Peyer's patch (tissue), 4 donors: ENCODE measurements around the gene PLOD1. TPM values are rescaled to one million over a fixed set of nuclear protein-coding genes. Genes with fewer than 3 reads are reported as not detected.

Experiments
- DNase-seq, 3 donors: peaks; one replicate each; pipeline ENCODE4 v3.0.0-alpha.2; 2017 to 2019
- H3K27ac ChIP-seq, 4 donors: fragments of 200-600 bp; sonication (generic); one replicate each; pipeline ENCODE4 v1.5.1; 2016 to 2019
- H3K27me3 ChIP-seq, 2 donors: fragments of 200-600 bp; sonication (generic); one replicate each; pipeline ENCODE4 v1.5.1; 2019
- H3K36me3 ChIP-seq, 3 donors: fragments of 200-600 bp; sonication (generic); one replicate each; pipeline ENCODE4 v1.5.1; 2016 to 2019
- H3K4me1 ChIP-seq, 4 donors: fragments of 200-600 bp; sonication (generic); one replicate each; pipeline ENCODE4 v1.5.1; 2016 to 2019
- H3K4me3 ChIP-seq, 4 donors: fragments of 200-600 bp; sonication (generic); 1 replicate in 3 of 4; 2 replicates in 1 of 4; pipeline ENCODE4 v1.5.1; 2016 to 2019; ENCODE audit warnings: mild to moderate bottlenecking in 1 of 4
- H3K9me3 ChIP-seq, 4 donors: fragments of 200-600 bp; sonication (generic); one replicate each; pipeline ENCODE4 v1.5.1; 2016 to 2019; ENCODE audit warnings: mild to moderate bottlenecking in 1 of 4
- CTCF ChIP-seq, 6 experiments: fragments of 450-650 bp in 4 of 6; fragments of 200-600 bp in 2 of 6; sonication (generic) in 1 of 6; IDR thresholded peaks; one replicate each; pipeline ENCODE4 v1.5.1; 2017 to 2019; ENCODE audit warnings: antibody characterized with exemption in 6 of 6, mild to moderate bottlenecking in 3 of 6, moderate library complexity in 1 of 6
- POLR2A ChIP-seq, 2 donors: fragments of 450-650 bp; IDR thresholded peaks; one replicate each; pipeline ENCODE4 v1.5.1; 2017; ENCODE audit warnings: antibody characterized with exemption in 2 of 2, mild to moderate bottlenecking in 2 of 2, moderate library complexity in 2 of 2
- total RNA-seq, 4 donors: library from RNA; depleted of rRNA; stranded (reverse); fragments of >200 nt; gene quantifications; one replicate each; pipeline ENCODE4 v1.1.0, GENCODE V29; 2016

The PLOD1 gene
- total RNA-seq, 4 donors from 2014 or later = 23.9 to 75.2 (median 47.0) TPM

GRCh38 chr1:11979028-11979850 is 44.7 kb downstream of the PLOD1 start:
- H3K9me3 ChIP-seq = no peaks in the 10 kb centered on the region
- DNase-seq = peak in 1 of 3 donors; percentile 16
- TF ChIP-seq CTCF (IDR thresholded peaks at IDR 0.05) (no peak), POLR2A (IDR thresholded peaks at IDR 0.05) (peak in 1 of 2 donors; percentile 25)
- peaks cover 0 to 40% (median 11%) of the 10 kb centered on the region in 4 donors for H3K4me1 ChIP-seq
- H3K27me3 ChIP-seq = no peaks in the 10 kb centered on the region
- peaks cover 0 to 41% (median 0%) of the 10 kb centered on the region in 3 donors for H3K36me3 ChIP-seq
- H3K4me3 ChIP-seq = peak overlapping the region; percentile 77 to 97 (median 79)
- H3K27ac ChIP-seq = peak overlapping the region; percentile 87 to 99 (median 93)

- peak; percentile 95 to 98 (median 98) for DNase-seq
- H3K4me3 ChIP-seq = peak within 1 kb of the TSS; percentile 77 to 97 (median 79)
- TF ChIP-seq CTCF (IDR thresholded peaks at IDR 0.05) (no peak), POLR2A (IDR thresholded peaks at IDR 0.05) (peak; percentile 72 to 88)
- peak within 1 kb of the TSS; percentile 87 to 99 (median 93) for H3K27ac ChIP-seq
- H3K9me3 ChIP-seq = no peaks in the 10 kb centered on the region
- peaks cover 0 to 40% (median 11%) of the 10 kb centered on the region in 4 donors for H3K4me1 ChIP-seq
- H3K27me3 ChIP-seq = no peaks in the 10 kb centered on the region
- peaks cover 0 to 41% (median 0%) of the 10 kb centered on the region in 3 donors for H3K36me3 ChIP-seq
These were observed 45.5 kb downstream of the PLOD1 start, which contains the start of gene MFN2 for GRCh38 chr1:11979851-11980675. Gene MFN2, plus strand, starts transcription at chr1:11980444. Its CDS starts 8,725 bp downstream, at chr1:11989169.

- Histone ChIP-seq H3K27me3 (no peaks in the 10 kb centered on the region), H3K36me3 (peaks cover 0 to 37% (median 0%) of the 10 kb centered on the region in 3 donors), H3K4me1 (peaks cover 0 to 42% (median 11%) of the 10 kb centered on the region in 4 donors), H3K9me3 (no peaks in the 10 kb centered on the region), H3K4me3 (peak overlapping the region; percentile 77 to 97 (median 79)), H3K27ac (peak overlapping the region; percentile 87 to 99 (median 93))
- TF ChIP-seq CTCF (IDR thresholded peaks at IDR 0.05) (no peak), POLR2A (IDR thresholded peaks at IDR 0.05) (no peak)
- no peak for DNase-seq
These were observed 46.1 kb downstream of the PLOD1 start for GRCh38 chr1:11980676-11980972.

- no peak for DNase-seq
- no peaks in the 10 kb centered on the region for H3K27me3 ChIP-seq
- peak overlapping the region in 3 of 4 donors; percentile 77 to 97 (median 81) for H3K4me3 ChIP-seq
- no peaks in the 10 kb centered on the region for H3K9me3 ChIP-seq
- no peak for TF ChIP-seq POLR2A (IDR thresholded peaks at IDR 0.05)
- no peak for TF ChIP-seq CTCF (IDR thresholded peaks at IDR 0.05)
- H3K36me3 ChIP-seq = peaks cover 0 to 40% (median 0%) of the 10 kb centered on the region in 3 donors
- peaks cover 0 to 47% (median 11%) of the 10 kb centered on the region in 4 donors for H3K4me1 ChIP-seq
- H3K27ac ChIP-seq = peak overlapping the region in 3 of 4 donors; percentile 93 to 99 (median 93)
These were observed 47.0 kb downstream of the PLOD1 start for GRCh38 chr1:11981378-11982009.

GRCh38 chr1:11982010-11982392 is 47.5 kb downstream of the PLOD1 start:
- H3K27ac ChIP-seq = peak overlapping the region in 2 of 4 donors; percentile 22 to 30

More at GRCh38 chr1:11982010-11982392, 47.5 kb downstream of the PLOD1 start:
- Histone ChIP-seq H3K36me3 (peaks cover 0 to 42% (median 0%) of the 10 kb centered on the region in 3 donors), H3K4me1 (peaks cover 0 to 47% (median 11%) of the 10 kb centered on the region in 4 donors), H3K27me3 (no peaks in the 10 kb centered on the region), H3K4me3 (peak overlapping the region in 2 of 4 donors; percentile 77 to 97), H3K9me3 (no peaks in the 10 kb centered on the region)
- DNase-seq = no peak
- no peak for TF ChIP-seq POLR2A (IDR thresholded peaks at IDR 0.05)
- TF ChIP-seq CTCF (IDR thresholded peaks at IDR 0.05) = peak in 4 of 6 experiments; percentile 18 to 61 (median 54)
